HTERT RPE-1 (cell line): ENCODE data around the gene LY6G5C.

ENCODE experiments used
- in situ Hi-C: fragments of 300-500 bp; cut with MboI; formaldehyde crosslinking; loops from 4 replicates; pipeline ENCODE4 v1.14.3; 2020; ENCODE audit warnings: low sequenced_read_pairs

Gene LY6G5C, protein sequence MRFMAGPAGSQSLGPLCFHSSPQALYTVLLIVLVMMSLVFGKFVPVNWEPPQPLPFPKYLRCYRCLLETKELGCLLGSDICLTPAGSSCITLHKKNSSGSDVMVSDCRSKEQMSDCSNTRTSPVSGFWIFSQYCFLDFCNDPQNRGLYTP

DNA sequence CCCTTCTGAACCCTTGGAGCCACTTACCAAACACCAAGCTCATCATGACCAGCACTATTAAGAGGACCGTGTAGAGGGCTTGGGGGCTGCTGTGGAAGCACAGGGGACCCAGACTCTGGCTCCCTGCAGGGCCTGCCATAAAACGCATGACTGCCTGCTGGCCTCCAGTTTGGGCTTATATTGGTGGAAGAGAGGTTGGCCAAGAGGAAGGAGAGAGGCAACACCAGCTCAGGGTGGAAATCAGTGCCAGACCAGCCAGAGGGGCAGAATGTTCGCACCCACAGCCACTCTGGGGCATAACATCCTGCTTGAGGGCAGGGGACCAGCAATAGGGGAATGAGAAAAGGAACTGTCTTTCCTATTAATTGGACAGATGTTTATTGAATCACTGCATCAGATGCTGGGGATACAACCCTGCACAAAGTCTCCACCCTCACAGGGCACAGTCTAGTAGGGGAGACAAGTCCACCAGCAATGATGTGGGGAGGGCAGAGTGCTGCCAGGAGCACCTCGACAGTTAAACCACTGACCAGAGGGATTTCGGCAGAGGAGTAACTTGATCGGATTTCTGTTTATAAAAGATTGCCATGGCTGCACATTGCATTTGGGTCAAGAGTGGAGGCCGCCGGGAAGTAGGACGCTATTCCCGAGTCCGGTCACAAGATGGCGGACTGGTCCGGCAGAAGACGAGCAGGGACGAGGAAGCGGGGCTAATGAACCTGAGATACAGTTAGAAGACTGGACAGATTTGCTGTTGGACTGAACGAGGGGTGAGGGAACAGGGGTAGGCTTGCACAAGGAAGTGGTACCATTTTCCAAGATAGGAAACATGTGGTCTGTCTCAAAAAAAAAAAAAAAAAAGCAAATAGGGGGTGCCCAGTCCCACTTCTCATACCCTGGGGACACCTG, at the start of gene LY6G5C:
Gene LY6G5C (minus strand): TSS at position 842 of the 909 bp plus-strand sequence. CDS start 694 bp downstream, at position 148.
- in situ Hi-C loops, result no loop called here

DNA sequence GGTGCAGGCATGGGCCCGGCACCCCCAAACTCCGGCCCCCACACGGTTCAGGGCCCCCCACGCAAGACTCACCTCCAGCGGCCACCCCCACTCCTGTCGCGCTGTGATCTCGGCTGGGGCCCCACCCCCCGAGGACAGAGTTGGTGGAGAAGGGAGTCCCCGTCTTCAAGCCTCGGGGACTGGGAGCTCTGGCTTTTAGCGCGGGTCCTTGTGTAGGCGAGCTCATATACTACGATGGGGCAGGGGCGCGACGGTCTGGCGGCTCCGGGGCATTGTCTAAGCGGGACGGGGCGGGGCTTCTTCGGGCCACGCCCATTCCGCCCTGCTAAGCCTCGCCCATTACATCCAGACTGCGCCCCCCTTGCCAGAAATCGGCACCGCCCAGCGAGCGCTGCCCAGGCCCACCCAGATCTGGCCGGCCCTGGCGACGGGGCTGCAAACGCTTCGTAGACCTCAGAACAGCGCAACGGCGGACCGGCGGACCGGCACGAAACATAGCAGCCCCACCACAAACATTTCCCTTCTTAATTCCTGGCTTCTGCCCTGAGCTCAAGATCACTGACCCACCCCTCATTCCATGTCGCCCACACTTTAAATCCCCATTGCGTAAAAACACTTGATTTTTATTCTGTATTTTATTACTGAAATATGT, 49.2 kb upstream of the LY6G5C start:
- in situ Hi-C loops, result no loop called here

DNA sequence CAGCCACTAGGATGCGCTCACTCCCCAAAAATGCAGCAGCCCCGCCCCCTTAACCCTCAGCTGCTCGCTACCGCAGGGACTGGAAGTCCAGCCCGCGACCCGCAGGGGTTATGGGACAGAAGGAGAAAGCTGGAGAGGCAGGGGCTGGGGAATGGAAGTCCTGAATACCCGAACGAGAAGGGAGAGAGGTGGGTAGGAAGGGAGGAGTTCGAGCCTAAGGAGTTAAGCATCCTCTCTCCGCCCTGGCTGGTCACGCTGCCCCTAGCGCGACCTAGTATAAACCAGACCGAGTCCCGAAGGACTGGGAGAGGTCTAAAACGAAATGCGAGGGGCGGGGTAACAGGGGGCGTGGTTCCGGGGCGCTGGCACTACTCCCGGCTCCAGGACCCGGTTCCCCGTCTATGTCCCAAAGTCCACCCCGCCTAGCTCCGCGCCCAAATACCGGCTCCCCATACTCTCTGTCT, 48.7 kb upstream of the LY6G5C start:
- in situ Hi-C loops, result no loop called here

DNA sequence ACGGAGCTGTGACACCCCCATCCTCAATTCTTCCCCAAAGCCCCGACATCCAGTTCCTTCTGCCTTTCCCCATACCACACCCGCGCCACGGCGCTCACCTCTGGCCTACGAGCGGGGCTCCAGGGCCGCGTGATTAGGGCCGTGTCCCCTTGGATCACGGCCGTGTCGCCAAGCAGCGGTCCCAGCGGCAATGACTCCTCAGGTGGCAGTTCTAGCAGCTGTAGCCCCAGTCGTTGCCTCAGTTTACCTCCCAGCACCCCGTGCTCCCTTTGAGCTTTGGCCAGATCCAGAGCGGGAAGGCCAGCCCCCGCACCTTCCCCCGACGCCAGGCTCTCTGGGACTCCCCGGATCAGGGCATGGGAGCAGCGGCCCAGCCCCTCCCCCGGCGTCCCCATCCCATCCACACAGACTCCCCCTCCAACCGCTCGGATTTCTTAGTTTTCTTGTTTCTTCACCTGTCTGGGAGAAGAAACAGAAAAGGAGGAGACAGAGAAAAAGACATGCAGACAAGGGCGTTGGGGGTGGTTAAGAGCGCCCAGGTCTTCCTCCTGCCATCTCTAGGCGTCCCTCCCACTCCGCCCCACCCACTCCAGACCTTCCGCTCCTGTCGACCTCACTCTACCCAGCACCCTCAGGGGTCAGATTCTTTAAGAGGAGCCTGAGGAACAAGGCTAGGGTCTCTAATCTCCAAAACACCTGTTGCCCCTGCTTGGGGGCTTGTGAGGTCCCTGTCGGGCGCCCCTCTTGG, 48.1 kb upstream of the LY6G5C start, which contains the start of gene DDAH2:
Gene DDAH2 (minus strand): TSS at position 533 of the 748 bp plus-strand sequence. CDS start 138 bp downstream, at position 395.
- in situ Hi-C loops, result no loop called here

DNA sequence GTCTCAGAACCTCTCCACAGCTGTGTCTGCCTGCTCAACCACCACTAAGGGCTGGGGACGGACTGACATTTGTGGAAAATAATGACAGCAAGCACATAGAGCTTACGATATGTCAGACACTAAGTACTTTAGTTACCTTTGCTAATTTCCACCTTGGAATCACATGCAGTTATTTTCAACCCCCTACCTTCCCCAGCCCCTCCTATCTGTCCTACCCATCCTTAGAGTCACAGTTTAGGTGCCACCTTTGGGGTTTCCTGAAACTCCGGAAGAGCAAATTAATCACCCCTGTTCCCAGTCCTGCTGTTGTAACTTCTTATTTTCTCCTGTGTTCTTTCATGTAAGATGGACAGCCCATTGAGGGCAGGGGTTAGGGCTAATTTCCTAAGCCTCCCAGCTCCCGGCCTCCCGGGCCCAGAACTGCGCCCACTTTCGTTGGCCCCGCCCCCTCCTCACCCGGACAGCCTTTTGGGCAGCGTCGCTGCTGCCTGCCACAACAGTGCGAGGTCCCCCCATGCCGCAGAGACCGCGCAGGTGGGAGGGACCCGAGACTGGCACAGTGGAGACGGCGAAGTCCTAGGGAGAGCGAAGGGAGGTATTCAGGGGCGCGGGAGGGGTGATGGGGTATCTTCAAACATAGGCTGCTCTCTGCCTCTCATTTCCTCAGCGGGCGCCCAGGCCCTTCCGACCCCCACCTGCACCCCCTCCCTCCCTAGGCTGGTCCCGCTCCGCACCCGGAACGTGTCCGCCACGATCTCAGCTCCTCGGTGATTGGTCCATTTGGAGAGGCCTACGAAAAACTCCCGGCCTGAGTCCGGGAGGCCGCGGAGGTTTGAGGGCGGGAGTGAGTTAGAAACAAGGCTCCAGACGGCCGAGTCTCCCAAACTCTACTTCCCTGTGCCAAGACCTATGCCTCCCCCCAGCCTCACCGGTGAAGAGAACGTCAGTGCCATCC, 47.1 kb upstream of the LY6G5C start:
- in situ Hi-C loops, result no loop called here

DNA sequence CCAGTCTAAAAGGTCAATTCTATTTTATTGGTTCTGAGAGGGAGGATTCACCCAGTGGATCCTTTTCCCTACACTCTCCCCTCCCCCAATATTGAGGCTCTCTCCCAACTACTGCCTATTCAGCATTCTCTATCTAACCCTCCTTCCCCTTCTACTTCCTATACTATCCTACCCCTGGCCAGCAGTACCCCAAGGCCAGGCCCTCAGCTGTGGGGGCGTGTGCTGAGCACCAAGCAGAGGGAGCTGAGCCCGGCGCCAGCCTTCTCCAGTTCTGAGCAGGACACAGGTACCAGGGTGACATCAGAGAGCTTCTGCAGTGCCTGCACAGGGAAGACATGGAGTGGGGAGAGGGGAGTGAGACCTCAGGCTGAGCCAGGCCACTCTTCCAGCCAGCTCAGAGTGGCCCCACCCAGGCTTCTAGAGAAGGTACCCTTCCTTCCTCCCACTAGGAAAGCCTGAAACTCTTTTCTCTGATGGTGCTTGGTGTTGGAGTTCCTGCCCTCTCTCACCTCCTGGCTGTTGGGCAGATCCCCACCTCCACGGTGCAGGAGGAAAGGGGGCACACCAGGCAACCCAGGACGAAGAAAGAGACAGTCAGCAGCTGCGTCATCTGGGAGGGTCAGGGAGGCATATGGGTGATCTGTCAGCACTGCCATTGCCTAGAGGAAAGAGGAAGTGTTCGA, 46.3 kb upstream of the LY6G5C start:
- in situ Hi-C loops, result no loop called here

DNA sequence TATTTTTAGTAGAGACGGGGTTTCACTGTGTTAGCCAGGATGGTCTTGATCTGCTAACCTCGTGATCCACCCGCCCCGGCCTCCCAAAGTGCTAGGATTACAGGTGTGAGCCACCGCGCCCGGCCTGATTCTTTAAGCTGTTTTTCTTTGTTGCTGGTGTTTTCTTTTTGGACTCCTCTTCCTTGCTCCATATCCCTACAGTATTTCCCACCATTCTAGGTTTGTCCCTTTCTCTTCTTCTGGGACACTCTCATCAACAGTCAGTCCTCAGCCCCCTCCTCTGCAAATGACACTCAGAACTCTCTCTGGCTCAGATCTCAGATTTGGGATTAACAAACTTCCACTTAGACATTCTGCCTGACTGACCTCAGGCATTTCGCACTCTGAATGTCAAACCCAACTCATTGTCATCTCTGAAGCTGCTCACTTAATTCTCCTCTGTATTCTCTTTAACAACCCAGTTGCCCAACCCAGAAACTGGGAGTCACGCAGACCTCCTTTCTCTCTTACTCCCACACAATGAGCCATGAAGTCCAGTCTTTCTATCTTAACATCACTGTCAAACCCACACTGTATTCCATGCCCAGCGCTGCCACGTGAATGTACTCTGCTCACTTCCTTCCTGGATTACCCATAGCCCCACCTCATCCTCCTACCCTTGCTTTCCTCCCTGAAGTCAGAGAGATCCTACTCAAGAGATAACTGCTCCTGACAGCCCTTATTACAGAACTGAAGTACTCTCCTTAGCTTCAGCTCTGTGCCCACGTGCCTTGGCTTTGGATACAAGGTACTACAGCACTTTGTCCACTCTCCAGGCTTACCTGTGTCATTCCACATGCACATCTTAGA, 44.9 kb upstream of the LY6G5C start:
- in situ Hi-C loops, result no loop called here

DNA sequence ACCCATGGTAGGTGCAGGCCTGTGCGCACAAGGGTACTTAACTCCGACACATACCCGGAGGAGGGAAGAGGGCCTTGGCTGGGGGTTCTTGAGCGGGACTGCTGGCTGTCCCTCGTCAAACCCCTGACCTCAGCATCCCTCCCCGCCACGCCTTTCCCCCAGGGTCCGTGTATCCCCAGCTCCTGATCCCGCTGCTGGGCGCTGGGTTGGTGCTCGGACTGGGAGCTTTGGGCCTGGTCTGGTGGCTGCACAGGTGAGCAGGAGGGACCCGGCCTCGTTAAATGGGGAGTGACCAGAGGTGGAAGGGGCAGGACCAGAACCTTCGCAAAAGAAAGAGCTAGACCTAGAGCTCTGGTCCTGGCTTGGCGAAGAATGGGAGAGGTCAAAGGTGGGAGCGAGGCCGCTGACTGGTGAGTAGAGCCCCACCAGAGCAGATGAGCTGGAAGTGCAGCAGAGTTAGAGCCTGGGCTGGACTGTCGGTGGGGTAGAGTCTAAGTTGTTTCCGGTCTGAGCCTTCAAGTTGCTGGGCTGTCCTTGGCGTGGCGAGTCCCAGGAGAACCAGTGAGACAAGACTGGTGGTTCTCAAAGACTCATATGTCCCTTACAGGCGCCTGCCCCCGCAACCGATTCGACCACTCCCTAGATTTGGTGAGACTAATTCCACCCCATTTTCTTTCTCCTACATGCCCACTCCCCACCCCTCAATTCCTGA, 43.3 kb upstream of the LY6G5C start:
- in situ Hi-C loops, result no loop called here

DNA sequence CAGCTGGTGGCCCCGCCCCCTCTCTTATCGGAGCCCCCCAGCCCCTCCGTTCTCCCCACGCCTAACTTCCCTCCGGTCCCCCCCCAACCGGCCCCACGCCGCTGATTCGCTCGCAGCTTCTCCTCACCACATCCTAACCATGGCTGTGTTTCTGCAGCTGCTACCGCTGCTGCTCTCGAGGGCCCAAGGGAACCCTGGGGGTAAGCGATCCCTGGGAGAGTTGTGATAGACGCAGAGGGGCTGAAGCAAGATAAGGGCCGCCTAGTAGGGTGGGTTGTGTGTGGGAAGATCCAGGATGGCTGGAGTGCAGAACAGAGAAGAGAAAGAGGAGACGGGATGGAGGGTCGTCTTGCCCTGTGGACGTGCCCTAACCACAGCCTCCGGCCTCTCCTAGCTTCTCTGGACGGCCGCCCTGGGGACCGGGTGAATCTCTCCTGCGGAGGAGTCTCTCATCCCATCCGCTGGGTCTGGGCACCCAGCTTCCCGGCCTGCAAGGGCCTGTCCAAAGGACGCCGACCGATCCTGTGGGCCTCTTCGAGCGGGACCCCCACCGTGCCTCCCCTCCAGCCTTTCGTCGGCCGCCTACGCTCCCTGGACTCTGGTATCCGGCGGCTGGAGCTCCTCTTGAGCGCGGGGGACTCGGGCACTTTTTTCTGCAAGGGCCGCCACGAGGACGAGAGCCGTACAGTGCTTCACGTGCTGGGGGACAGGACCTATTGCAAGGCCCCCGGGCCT, 42.5 kb upstream of the LY6G5C start, which contains the start of gene MPIG6B:
Gene MPIG6B (plus strand): TSS at position 129 of the 735 bp plus-strand sequence. CDS start 11 bp downstream, at position 140.
- in situ Hi-C loops, result no loop called here

DNA sequence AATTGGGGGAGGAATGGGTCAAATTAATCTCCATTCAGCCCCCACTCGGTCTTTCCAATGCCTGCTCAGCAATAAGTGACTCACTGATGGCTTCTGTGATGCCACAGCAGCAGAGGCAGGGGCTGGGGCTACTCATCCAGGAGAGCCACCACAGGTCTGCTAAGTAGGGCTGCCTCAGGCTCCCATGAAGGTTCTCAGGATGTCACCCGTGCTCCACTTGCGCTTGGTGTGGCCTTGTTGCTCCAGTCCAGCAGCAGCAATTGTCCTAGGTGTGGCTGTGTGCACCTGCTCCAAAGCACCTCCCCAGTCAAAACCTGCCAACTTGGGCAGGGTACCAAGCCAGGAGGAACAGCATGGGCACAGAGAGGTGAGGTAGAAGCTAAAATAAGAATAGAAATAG, 41.3 kb upstream of the LY6G5C start:
- in situ Hi-C loops, result no loop called here

DNA sequence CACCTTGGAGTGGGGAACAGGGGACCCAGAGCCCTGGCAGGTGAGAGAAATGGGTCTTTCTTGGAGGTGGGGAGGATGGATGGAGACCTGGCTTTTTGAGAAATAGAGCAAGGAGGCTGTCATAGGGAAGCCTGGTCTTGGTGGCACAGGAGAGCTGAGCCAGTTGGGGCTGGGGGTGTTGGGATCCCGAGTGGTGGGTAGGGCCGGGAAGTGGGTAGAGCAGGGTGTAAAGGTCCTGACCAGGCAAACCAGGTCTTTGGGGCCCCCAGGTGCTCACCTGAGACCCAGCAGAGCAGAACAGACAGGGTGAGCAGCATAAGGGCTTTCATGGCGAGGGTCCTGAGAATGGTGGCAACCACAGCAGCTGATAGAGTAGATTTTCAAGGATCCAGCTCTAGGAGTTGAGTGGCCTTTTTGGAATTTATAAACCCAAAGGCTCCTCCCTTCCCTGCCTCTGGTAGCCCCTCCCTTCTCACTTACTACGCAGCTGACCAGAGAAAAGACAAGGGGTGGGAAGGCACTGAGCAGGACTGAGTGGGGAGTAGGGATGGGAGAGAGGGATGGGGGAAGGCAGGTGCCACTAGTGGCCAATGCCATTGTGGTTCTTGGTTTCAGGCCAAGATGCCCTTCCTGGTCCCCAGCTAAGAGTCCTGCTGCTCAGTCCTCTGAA, 40.6 kb upstream of the LY6G5C start, which contains the start of gene LY6G6C:
Gene LY6G6C (minus strand): TSS at position 396 of the 670 bp plus-strand sequence. CDS start 67 bp downstream, at position 329.
- in situ Hi-C loops, result no loop called here

DNA sequence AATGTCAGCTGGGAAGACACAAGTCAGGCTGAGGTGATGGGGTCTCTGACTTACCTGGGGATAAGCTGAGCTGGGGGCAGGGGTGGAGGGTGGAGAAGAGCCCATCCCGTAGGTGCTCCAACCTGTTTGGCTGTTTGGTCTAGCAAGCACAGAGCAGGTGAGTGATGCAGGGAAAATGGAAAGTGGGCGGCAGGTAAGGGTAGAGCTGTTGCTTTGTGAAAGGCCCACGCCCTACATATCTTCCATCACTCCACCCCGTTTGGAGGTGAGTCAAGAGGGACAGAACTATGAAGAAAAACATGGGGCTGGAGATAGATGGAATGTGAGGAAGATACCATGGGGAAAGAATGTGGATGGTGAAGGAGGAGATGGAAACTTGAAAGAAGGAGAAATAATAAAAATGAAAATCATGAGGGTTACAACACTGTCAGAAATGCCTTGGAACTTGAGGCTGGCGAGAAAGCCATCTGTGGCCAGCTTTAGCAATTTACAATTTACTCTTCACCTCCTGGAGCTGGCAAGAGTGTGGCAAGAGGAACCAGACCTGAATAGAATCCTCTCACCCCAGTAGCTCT, 39.4 kb upstream of the LY6G5C start:
- in situ Hi-C loops, result no loop called here

DNA sequence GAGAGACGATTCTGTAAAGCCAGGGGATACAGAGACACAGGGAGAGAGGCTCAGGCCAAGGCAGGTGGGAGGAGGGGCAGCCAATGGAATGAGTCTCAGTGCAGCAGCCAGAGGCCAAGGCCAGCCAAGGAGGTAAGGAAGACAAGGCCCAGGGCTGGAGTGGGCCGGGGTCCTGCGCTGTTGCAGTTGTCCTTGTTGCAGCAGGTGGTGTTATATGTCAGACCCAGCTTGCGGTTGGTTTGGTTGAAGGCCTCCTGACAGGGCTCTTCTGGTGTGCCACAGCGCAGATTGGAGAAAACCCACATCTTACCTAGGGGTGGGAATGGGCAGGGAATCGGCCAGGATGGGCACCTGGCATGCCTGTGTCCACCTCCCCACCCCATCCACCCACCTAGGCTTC, 38.1 kb upstream of the LY6G5C start:
- in situ Hi-C loops, result no loop called here

DNA sequence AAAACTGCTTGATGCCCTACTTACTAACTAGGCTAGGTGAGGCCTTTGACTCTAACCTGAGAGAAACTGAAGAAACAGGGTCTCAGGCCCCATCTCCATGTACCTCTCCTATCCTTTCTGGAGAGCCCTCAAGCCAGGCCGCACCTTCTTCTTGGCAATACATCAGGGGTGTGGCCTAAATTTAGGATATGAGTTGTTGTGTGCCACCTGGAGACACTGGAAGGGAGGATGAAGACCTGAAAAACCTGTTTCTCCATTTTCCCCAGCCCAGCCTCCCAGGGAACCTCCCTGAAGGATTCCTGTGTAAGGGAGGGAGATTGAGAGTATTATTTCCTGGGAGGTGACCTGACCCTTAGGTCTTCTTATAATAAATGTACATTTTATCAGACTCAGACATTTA, 37.4 kb upstream of the LY6G5C start:
- in situ Hi-C loops, result no loop called here

DNA sequence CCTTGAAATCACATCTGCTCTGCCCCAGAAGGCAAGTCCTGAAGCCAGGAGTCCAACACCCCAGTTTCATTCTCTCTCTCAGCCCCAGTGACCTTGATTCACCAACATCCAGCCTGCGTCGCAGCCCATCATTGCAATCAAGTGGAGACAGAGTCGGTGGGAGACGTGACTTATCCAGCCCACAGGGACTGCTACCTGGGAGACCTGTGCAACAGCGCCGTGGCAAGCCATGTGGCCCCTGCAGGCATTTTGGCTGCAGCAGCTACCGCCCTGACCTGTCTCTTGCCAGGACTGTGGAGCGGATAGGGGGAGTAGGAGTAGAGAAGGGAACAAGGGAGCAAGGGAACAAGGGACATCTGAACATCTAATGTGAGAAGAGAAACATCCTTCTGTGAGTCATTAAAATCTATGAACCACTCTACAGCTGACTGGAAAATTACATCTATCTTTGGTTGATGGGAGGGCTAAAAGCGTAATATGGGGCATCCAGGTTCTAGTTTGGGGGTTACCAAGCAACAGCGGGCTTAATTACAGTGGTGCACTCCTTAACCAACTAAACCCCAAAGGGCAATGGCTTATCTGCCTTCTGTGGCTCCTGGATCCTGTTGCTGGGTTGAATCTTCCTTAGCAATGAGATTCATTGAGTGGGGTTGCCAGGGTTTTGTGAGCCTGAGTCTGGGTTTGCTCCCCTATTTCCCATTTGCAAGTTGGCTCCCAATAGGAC, 36.8 kb upstream of the LY6G5C start:
- in situ Hi-C loops, result no loop called here
